ENCODE measurements around the gene TRMT2A. TPM values are rescaled to one million over a fixed set of nuclear protein-coding genes. Genes with fewer than 3 reads are reported as not detected.

TRMT2A gene
- total RNA-seq, 2 experiments from 2014 or later: 97.5 to 118 TPM

GRCh38 chr22:20111045-20111688, 5.9 kb downstream of the TRMT2A start:
- Histone ChIP-seq H3K9me2 (ENCODE audit: insufficient read depth, low read length) (no peaks in the 10 kb centered on the region), H3K4me3 (ENCODE audit: low read depth, low read length, poor library complexity, severe bottlenecking) (no peak overlapping the region), H3K4me2 (ENCODE audit: low read length) (peak overlapping the region; percentile 18; the same call in 1 of the 2 replicates), H3K4me1 (ENCODE audit: insufficient read depth, low read length, poor library complexity, severe bottlenecking) (peaks cover 32% of the 10 kb centered on the region), H3K27ac (ENCODE audit: low read depth, low read length, poor library complexity, severe bottlenecking) (peak overlapping the region; percentile 84), H4K20me1 (ENCODE audit: insufficient read depth, low read length) (no peaks in the 10 kb centered on the region), H2AFZ (ENCODE audit: low read length) (no peak overlapping the region), H3K79me2 (ENCODE audit: insufficient read depth, low read depth, low read length) (peaks cover 12% of the 10 kb centered on the region; the same call in 1 of the 2 replicates), H3K9me3 (ENCODE audit: low read length) (no peaks in the 10 kb centered on the region), H3K36me3 (ENCODE audit: insufficient read depth, low read length) (peaks cover 98% of the 10 kb centered on the region)
- peak; percentile 67 for DNase-seq (ENCODE audit: low spot score)
- intact Hi-C loops (cut with micrococcal nuclease; ENCODE audit: unreplicated experiment): loop anchor here (1.0 kb wide), 1 partner anchor 141 kb away; no protein-coding TSS in a partner anchor
- ChIA-PET POLR2A (interaction anchor here (0.6 kb wide), 1 partner anchor 169 kb away, joined by 3 read pairs; no protein-coding TSS in a partner anchor), CTCF (ENCODE audit: unreplicated experiment) (interaction anchor here (0.5 kb wide), 1 partner anchor 149 kb away, joined by 9 read pairs; no protein-coding TSS in a partner anchor)
- TF ChIP-seq CTCF (conservative IDR thresholded peaks at IDR 0.05; ENCODE audit: low read length) (peak; percentile 79), EZH2phosphoT487 (IDR thresholded peaks at IDR 0.05; ENCODE audit: borderline replicate concordance, low read depth, low read length) (no peak)
- BruUV-seq (replicated peaks): no TSS peak

GRCh38 chr22:20110359-20110985, 6.6 kb downstream of the TRMT2A start:
- TSS peak; percentile 81 for BruUV-seq (replicated peaks)
- H3K4me1 ChIP-seq (ENCODE audit: insufficient read depth, low read length, poor library complexity, severe bottlenecking): peaks cover 28% of the 10 kb centered on the region
- POLR2A ChIA-PET: interaction anchor here (0.6 kb wide), 1 partner anchor 168 kb away, joined by 3 read pairs; no protein-coding TSS in a partner anchor

More at GRCh38 chr22:20110359-20110985, 6.6 kb downstream of the TRMT2A start:
- no peak for TF ChIP-seq EZH2phosphoT487 (IDR thresholded peaks at IDR 0.05; ENCODE audit: borderline replicate concordance, low read depth, low read length)
- no peak for TF ChIP-seq CTCF (conservative IDR thresholded peaks at IDR 0.05; ENCODE audit: low read length)
- Histone ChIP-seq H3K9me2 (ENCODE audit: insufficient read depth, low read length) (no peaks in the 10 kb centered on the region), H3K4me3 (ENCODE audit: low read depth, low read length, poor library complexity, severe bottlenecking) (no peak overlapping the region), H3K36me3 (ENCODE audit: insufficient read depth, low read length) (peaks cover 99% of the 10 kb centered on the region), H3K79me2 (ENCODE audit: insufficient read depth, low read depth, low read length) (peaks cover 6% of the 10 kb centered on the region; the same call in 1 of the 2 replicates), H2AFZ (ENCODE audit: low read length) (no peak overlapping the region), H3K9me3 (ENCODE audit: low read length) (no peaks in the 10 kb centered on the region), H4K20me1 (ENCODE audit: insufficient read depth, low read length) (no peaks in the 10 kb centered on the region), H3K4me2 (ENCODE audit: low read length) (no peak overlapping the region), H3K27ac (ENCODE audit: low read depth, low read length, poor library complexity, severe bottlenecking) (peak overlapping the region; percentile 84)
- DNase-seq (ENCODE audit: low spot score): no peak
- intact Hi-C loops (cut with micrococcal nuclease; ENCODE audit: unreplicated experiment): no loop called here
- CTCF ChIA-PET (ENCODE audit: unreplicated experiment): no interaction called here

Data from OCI-LY7 (cell line).